Keratinocyte (primary cell): ENCODE data around the gene CREBRF. TPM values are rescaled to one million over a fixed set of nuclear protein-coding genes. Genes with fewer than 3 reads are reported as not detected.

ENCODE experiments used
- DNase-seq: peaks from one replicate; pipeline ENCODE4 v3.0.0-alpha.2; 2011; ENCODE audit warnings: low read depth, missing footprints, low spot score
- FAIRE-seq: peaks from 2 replicates; lab custom pipeline; 2011; peaks lifted over from hg19 to GRCh38; lab: Jason Lieb, UNC
- H2AFZ ChIP-seq: 2 replicates; pipeline ENCODE4 v1.6.0; 2012; ENCODE audit warnings: low read length, control low read depth, inconsistent platforms; ENCODE audit not compliant: control insufficient read depth
- H3K27ac ChIP-seq: 2 replicates; pipeline ENCODE4 v1.5.1; 2011; ENCODE audit warnings: low read length; ENCODE audit not compliant: control insufficient read depth, insufficient read depth
- H3K27me3 ChIP-seq: 3 replicates; pipeline ENCODE4 v1.6.0; 2011; ENCODE audit warnings: low read length; ENCODE audit not compliant: control insufficient read depth, insufficient read depth; ENCODE audit errors: extremely low read depth
- H3K36me3 ChIP-seq, 2 experiments: 2 replicates in 1 of 2; 3 replicates in 1 of 2; pipeline ENCODE4 v1.5.1; 2011; ENCODE audit warnings: low read length in 2 of 2, mild to moderate bottlenecking in 1 of 2; ENCODE audit not compliant: control insufficient read depth in 2 of 2, insufficient read depth in 2 of 2; ENCODE audit errors: extremely low read depth in 1 of 2
- H3K4me1 ChIP-seq: 3 replicates; pipeline ENCODE4 v1.5.1; 2011; ENCODE audit warnings: low read length; ENCODE audit not compliant: control insufficient read depth, insufficient read depth; ENCODE audit errors: extremely low read depth
- H3K4me2 ChIP-seq: 3 replicates; pipeline ENCODE4 v1.6.0; 2011; ENCODE audit warnings: low read depth, low read length; ENCODE audit not compliant: control insufficient read depth, insufficient read depth; ENCODE audit errors: extremely low read depth
- H3K4me3 ChIP-seq, 3 experiments: fragments of 200-600 bp in 1 of 3; sonication (generic) in 1 of 3; 2 replicates in 2 of 3; 3 replicates in 1 of 3; pipeline ENCODE4 v1.5.1; 2011 to 2016; ENCODE audit warnings: low read length in 3 of 3, mild to moderate bottlenecking in 3 of 3, control low read depth in 2 of 3, inconsistent platforms in 1 of 3, low read depth in 1 of 3, mixed read lengths in 1 of 3, mixed run types in 1 of 3, moderate library complexity in 1 of 3; ENCODE audit not compliant: control insufficient read depth in 2 of 3, insufficient read depth in 2 of 3; ENCODE audit errors: extremely low read depth in 1 of 3
- H3K79me2 ChIP-seq: 2 replicates; pipeline ENCODE4 v1.6.0; 2012; ENCODE audit warnings: low read length; ENCODE audit not compliant: control insufficient read depth, insufficient read depth
- H3K9ac ChIP-seq: 3 replicates; pipeline ENCODE4 v1.6.0; 2011; ENCODE audit warnings: low read length; ENCODE audit not compliant: control insufficient read depth, insufficient read depth; ENCODE audit errors: extremely low read depth
- H3K9me1 ChIP-seq: 3 replicates; pipeline ENCODE4 v1.6.0; 2011; ENCODE audit warnings: low read length; ENCODE audit not compliant: control insufficient read depth, insufficient read depth; ENCODE audit errors: extremely low read depth
- H3K9me3 ChIP-seq: 2 replicates; pipeline ENCODE4 v1.5.1; 2012; ENCODE audit warnings: low read depth, low read length; ENCODE audit not compliant: control insufficient read depth
- H4K20me1 ChIP-seq: 3 replicates; pipeline ENCODE4 v1.6.0; 2011; ENCODE audit warnings: low read length; ENCODE audit not compliant: control insufficient read depth, insufficient read depth; ENCODE audit errors: extremely low read depth
- EZH2 ChIP-seq: IDR thresholded peaks from one replicate; pipeline ENCODE4 v1.6.1; 2012; ENCODE audit warnings: inconsistent platforms, mild to moderate bottlenecking, low read length, moderate library complexity
- dilution Hi-C: fragments of 300-500 bp; cut with MboI; formaldehyde crosslinking; loops from one replicate; pipeline ENCODE4 v1.7.0; 2020; ENCODE audit warnings: low sequenced_read_pairs; ENCODE audit not compliant: extremely low pct_ligation_motif_present
- polyA plus RNA-seq, 5 experiments: library from polyadenylated mRNA; depleted of rRNA in 3 of 5; stranded (reverse) in 3 of 5; stranded (forward) in 1 of 5; unstranded in 1 of 5; fragments of >200 nt; gene quantifications; 1 replicate in 1 of 5; 2 replicates in 3 of 5; 3 replicates in 1 of 5; pipeline versions ENCODE4 v1.2.1 to v1.2.3, GENCODE V29; 2011 to 2012; ENCODE audit warnings: missing spikeins in 2 of 5, low read depth in 1 of 5, low replicate concordance in 1 of 5
- TF ChIP-seq, protein P1 (sequence below), 3 experiments: IDR thresholded peaks in 1 of 3; conservative IDR thresholded peaks in 1 of 3; optimal IDR thresholded peaks in 1 of 3; 2 replicates in 2 of 3; 3 replicates in 1 of 3; pipeline versions ENCODE3 to v1.5.1; 2011; ENCODE audit warnings: low read length in 3 of 3, mild to moderate bottlenecking in 3 of 3, moderate library complexity in 2 of 3, control low read depth in 1 of 3, inconsistent platforms in 1 of 3; ENCODE audit not compliant: insufficient read depth in 2 of 3; ENCODE audit errors: extremely low read depth in 1 of 3

The CREBRF gene
- polyA plus RNA-seq, 1 donor (not counting 4 experiments of a cell fraction or from before 2014, with no cell fraction given) = 4.1 TPM

DNA sequence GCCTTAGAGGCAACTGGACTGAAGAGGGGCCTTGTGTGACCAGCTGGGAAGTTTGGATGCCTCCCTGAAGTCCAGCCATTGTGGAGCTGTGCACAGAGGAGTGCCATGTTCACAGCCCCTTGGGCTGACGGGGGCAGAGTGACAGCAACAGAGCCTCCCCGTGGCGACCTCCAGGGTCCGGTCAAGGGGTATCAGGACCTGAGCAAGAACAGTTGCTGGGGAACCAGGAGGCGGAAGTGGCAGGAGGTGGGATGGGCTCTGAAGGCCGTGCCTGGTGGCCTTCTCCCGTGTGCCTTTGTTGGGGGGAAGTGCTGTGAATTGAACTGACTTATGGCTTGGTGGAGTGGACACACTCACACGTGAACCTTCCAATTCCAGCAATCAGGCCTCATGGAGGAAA, 102.2 kb downstream of the CREBRF start:
- DNase-seq (no peak), FAIRE-seq (no peak)
- no peak overlapping the region for H3K27ac ChIP-seq
- H2AFZ ChIP-seq = no peak overlapping the region
- H3K9me1 ChIP-seq = no peaks in the 10 kb centered on the region
- H3K79me2 ChIP-seq = no peaks in the 10 kb centered on the region
- no peak overlapping the region for H3K4me2 ChIP-seq
- H3K9ac ChIP-seq = no peak overlapping the region
- H3K4me3 ChIP-seq = no peak overlapping the region
- dilution Hi-C loops = no loop called here
- TF ChIP-seq, protein P1, sequence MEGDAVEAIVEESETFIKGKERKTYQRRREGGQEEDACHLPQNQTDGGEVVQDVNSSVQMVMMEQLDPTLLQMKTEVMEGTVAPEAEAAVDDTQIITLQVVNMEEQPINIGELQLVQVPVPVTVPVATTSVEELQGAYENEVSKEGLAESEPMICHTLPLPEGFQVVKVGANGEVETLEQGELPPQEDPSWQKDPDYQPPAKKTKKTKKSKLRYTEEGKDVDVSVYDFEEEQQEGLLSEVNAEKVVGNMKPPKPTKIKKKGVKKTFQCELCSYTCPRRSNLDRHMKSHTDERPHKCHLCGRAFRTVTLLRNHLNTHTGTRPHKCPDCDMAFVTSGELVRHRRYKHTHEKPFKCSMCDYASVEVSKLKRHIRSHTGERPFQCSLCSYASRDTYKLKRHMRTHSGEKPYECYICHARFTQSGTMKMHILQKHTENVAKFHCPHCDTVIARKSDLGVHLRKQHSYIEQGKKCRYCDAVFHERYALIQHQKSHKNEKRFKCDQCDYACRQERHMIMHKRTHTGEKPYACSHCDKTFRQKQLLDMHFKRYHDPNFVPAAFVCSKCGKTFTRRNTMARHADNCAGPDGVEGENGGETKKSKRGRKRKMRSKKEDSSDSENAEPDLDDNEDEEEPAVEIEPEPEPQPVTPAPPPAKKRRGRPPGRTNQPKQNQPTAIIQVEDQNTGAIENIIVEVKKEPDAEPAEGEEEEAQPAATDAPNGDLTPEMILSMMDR (optimal IDR thresholded peaks at IDR 0.05 in 1 of 3, IDR thresholded peaks at IDR 0.05 in 1 of 3, conservative IDR thresholded peaks at IDR 0.05 in 1 of 3; ENCODE audit: extremely low read depth in 1 of 3, insufficient read depth in 2 of 3, low read length in 3 of 3) = no peak
- H3K27me3 ChIP-seq = no peaks in the 10 kb centered on the region
- no peaks in the 10 kb centered on the region for H3K9me3 ChIP-seq
- H4K20me1 ChIP-seq = no peaks in the 10 kb centered on the region
- H3K36me3 ChIP-seq = peaks cover 14% of the 10 kb centered on the region in 2 experiments
- no peaks in the 10 kb centered on the region for H3K4me1 ChIP-seq

GRCh38 chr5:173159256-173159655, 103.1 kb downstream of the CREBRF start:
- no peaks in the 10 kb centered on the region for H3K4me1 ChIP-seq
- H3K4me2 ChIP-seq = no peak overlapping the region
- H3K9me1 ChIP-seq = no peaks in the 10 kb centered on the region
- H3K79me2 ChIP-seq = no peaks in the 10 kb centered on the region
- H4K20me1 ChIP-seq = no peaks in the 10 kb centered on the region
- no peak for DNase-seq
- H2AFZ ChIP-seq = no peak overlapping the region
- dilution Hi-C loops = no loop called here
- H3K27me3 ChIP-seq = no peaks in the 10 kb centered on the region
- H3K4me3 ChIP-seq = no peak overlapping the region
- FAIRE-seq = no peak
- H3K36me3 ChIP-seq = peaks cover 14% of the 10 kb centered on the region in 2 experiments
- H3K27ac ChIP-seq = no peak overlapping the region
- no peak for TF ChIP-seq EZH2
- TF ChIP-seq, protein P1 (optimal IDR thresholded peaks at IDR 0.05 in 1 of 3, IDR thresholded peaks at IDR 0.05 in 1 of 3, conservative IDR thresholded peaks at IDR 0.05 in 1 of 3; ENCODE audit: extremely low read depth in 1 of 3, insufficient read depth in 2 of 3, low read length in 3 of 3) = no peak
- H3K9ac ChIP-seq = no peak overlapping the region
- H3K9me3 ChIP-seq = no peaks in the 10 kb centered on the region
